Endodermal cell (in vitro differentiated cells): Measurements from ENCODE around the gene BNC2. TPM values are rescaled to one million over a fixed set of nuclear protein-coding genes. Genes with fewer than 3 reads are reported as not detected.
"Not testable (repeated sequence)": the region's sequence is repeated elsewhere in the genome, so short reads cannot be mapped to it uniquely, and the experiment has no call there.

Experiments
- DNase-seq: peaks from one replicate; pipeline ENCODE4 v3.0.0-alpha.2; 2017
- H3K27ac ChIP-seq: 2 replicates; pipeline ENCODE4 v1.5.1; 2013; ENCODE audit warnings: mild to moderate bottlenecking, low read depth, low read length, moderate library complexity
- H3K27me3 ChIP-seq: 2 replicates; pipeline ENCODE4 v1.6.1; 2013; ENCODE audit warnings: mild to moderate bottlenecking, low read length, moderate library complexity; ENCODE audit not compliant: insufficient read depth, control insufficient read depth, poor library complexity, severe bottlenecking
- H3K36me3 ChIP-seq: 2 replicates; pipeline ENCODE4 v1.7.0; 2013; ENCODE audit warnings: mild to moderate bottlenecking, low read length, moderate library complexity; ENCODE audit not compliant: control insufficient read depth, insufficient read depth
- H3K4me1 ChIP-seq: one replicate; pipeline ENCODE4 v1.7.0; 2013; ENCODE audit warnings: low read length; ENCODE audit not compliant: control insufficient read depth, insufficient read depth
- H3K4me3 ChIP-seq: 2 replicates; pipeline ENCODE4 v1.5.1; 2013; ENCODE audit warnings: mild to moderate bottlenecking, low read length, moderate library complexity
- H3K9ac ChIP-seq: 2 replicates; pipeline ENCODE4 v1.6.1; 2013; ENCODE audit warnings: mild to moderate bottlenecking, low read length, moderate library complexity; ENCODE audit not compliant: poor library complexity, severe bottlenecking; ENCODE audit errors: extremely low read depth
- H3K9me3 ChIP-seq: 2 replicates; pipeline ENCODE4 v1.6.1; 2013; ENCODE audit warnings: mild to moderate bottlenecking, low read length, moderate library complexity; ENCODE audit not compliant: control insufficient read depth
- H3K27ac Mint-ChIP-seq: 2 replicates; pipeline ENCODE4 v1.8.0; 2020; ENCODE audit warnings: mixed read lengths
- H3K27me3 Mint-ChIP-seq: 2 replicates; pipeline ENCODE4 v1.8.0; 2021; ENCODE audit warnings: mild to moderate bottlenecking, mixed read lengths; ENCODE audit not compliant: insufficient read depth
- H3K36me3 Mint-ChIP-seq: 2 replicates; pipeline ENCODE4 v1.8.0; 2020; ENCODE audit warnings: low read depth, mixed read lengths
- H3K4me1 Mint-ChIP-seq: 2 replicates; pipeline ENCODE4 v1.8.0; 2020; ENCODE audit warnings: mixed read lengths
- H3K4me3 Mint-ChIP-seq: 2 replicates; pipeline ENCODE4 v1.8.0; 2020; ENCODE audit warnings: mild to moderate bottlenecking, moderate library complexity, mixed read lengths
- H3K9me3 Mint-ChIP-seq: 2 replicates; pipeline ENCODE4 v1.8.0; 2020; ENCODE audit warnings: mild to moderate bottlenecking, mixed read lengths
- WGBS, 2 experiments: methylation state at CpG; one replicate each; pipeline versions ENCODE4 v1.1.5 to v1.1.7; 2013; ENCODE audit warnings: missing lambda C conversion rate in 2 of 2, mixed read lengths in 1 of 2; ENCODE audit not compliant: insufficient coverage in 1 of 2, insufficient read length in 1 of 2; 5-methylcytosine and 5-hydroxymethylcytosine counted together
- total RNA-seq, 2 donors: library from RNA; stranded (reverse); fragmentation: NEBNext Ultra II Directional in 1 of 2; extraction: Animal tissue kit (Norgen Biotek cat#: 25700) in 1 of 2; gene quantifications; 2 replicates in 1 of 2; 3 replicates in 1 of 2; pipeline ENCODE4 v1.2.1, GENCODE V29; 2021
- TF ChIP-seq, protein P1 (sequence below): fragments of 200-600 bp; sonication (generic); conservative IDR thresholded peaks from 2 replicates; pipeline ENCODE4 v1.5.0; 2021; ENCODE audit warnings: antibody characterized with exemption, mild to moderate bottlenecking

Gene BNC2
- total RNA-seq, 2 donors from 2014 or later = 3.0 to 10.5 TPM

DNA sequence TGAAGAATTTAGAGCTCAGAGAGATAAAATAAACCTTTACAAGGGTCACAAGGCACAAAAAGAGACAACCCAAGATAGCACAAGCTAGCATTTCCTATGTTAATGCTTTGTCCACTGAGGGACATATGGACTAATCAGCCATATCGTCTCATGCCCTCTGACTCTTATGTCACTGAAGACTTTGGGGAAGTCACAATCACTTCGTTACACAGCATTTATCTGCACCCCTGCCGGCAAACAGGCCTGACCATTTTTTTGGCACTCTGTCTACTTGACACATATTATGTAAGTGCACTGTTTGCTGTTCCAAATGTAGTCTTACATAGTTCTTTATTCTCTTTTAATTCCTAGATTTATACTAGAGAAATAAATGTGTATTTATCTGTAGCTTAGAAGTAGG is 13.9 kb upstream of the BNC2 start:
- H3K36me3 ChIP-seq = no peaks in the 10 kb centered on the region
- peaks cover 25% of the 10 kb centered on the region for H3K4me1 Mint-ChIP-seq
- peaks cover 6% of the 10 kb centered on the region for H3K9me3 Mint-ChIP-seq
- H3K9ac ChIP-seq = no peak overlapping the region
- no peak overlapping the region for H3K4me3 ChIP-seq
- no peak overlapping the region for H3K27ac Mint-ChIP-seq
- H3K4me1 ChIP-seq = no peaks in the 10 kb centered on the region
- no peak for DNase-seq
- no peaks in the 10 kb centered on the region for H3K27me3 ChIP-seq
- no peaks in the 10 kb centered on the region for H3K36me3 Mint-ChIP-seq
- H3K9me3 ChIP-seq = peaks cover 8% of the 10 kb centered on the region
- 84 to 89% methylated on average over 3 of the region's 3 CpGs for WGBS, 2 experiments
- H3K27me3 Mint-ChIP-seq = no peaks in the 10 kb centered on the region
- TF ChIP-seq, protein P1, sequence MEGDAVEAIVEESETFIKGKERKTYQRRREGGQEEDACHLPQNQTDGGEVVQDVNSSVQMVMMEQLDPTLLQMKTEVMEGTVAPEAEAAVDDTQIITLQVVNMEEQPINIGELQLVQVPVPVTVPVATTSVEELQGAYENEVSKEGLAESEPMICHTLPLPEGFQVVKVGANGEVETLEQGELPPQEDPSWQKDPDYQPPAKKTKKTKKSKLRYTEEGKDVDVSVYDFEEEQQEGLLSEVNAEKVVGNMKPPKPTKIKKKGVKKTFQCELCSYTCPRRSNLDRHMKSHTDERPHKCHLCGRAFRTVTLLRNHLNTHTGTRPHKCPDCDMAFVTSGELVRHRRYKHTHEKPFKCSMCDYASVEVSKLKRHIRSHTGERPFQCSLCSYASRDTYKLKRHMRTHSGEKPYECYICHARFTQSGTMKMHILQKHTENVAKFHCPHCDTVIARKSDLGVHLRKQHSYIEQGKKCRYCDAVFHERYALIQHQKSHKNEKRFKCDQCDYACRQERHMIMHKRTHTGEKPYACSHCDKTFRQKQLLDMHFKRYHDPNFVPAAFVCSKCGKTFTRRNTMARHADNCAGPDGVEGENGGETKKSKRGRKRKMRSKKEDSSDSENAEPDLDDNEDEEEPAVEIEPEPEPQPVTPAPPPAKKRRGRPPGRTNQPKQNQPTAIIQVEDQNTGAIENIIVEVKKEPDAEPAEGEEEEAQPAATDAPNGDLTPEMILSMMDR = no peak
- no peak overlapping the region for H3K4me3 Mint-ChIP-seq
- no peak overlapping the region for H3K27ac ChIP-seq

DNA sequence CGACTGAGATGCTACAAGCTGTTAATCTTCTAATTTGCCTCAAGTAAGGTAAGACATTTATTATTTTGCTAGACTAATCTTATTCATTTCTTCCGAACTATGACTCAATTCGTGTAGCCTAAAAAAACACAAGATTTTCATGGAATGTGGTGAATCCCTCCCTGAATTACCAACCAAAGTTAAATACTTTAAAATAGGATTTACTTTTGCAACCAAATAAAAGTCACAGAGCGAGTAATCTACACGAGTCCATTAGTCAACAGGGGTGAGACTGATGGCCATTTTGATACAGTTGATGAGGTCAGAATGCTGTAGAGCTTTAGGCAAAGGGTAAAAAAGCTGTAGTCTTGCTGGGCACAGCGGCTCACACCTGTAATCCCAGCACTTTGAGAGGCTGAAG is 13.1 kb upstream of the BNC2 start:
- Mint-ChIP-seq H3K27ac (no peak overlapping the region), H3K36me3 (no peaks in the 10 kb centered on the region), H3K27me3 (no peaks in the 10 kb centered on the region), H3K4me1 (peaks cover 25% of the 10 kb centered on the region), H3K9me3 (peaks cover 6% of the 10 kb centered on the region), H3K4me3 (no peak overlapping the region)
- Histone ChIP-seq H3K9ac (no peak overlapping the region), H3K9me3 (peaks cover 8% of the 10 kb centered on the region), H3K27ac (no peak overlapping the region), H3K27me3 (no peaks in the 10 kb centered on the region), H3K4me3 (no peak overlapping the region), H3K4me1 (no peaks in the 10 kb centered on the region), H3K36me3 (no peaks in the 10 kb centered on the region)
- 95 to 96% methylated on average over 5 to 6 of the region's 6 CpGs for WGBS, 2 experiments
- DNase-seq = no peak
- TF ChIP-seq, protein P1 = no peak

DNA sequence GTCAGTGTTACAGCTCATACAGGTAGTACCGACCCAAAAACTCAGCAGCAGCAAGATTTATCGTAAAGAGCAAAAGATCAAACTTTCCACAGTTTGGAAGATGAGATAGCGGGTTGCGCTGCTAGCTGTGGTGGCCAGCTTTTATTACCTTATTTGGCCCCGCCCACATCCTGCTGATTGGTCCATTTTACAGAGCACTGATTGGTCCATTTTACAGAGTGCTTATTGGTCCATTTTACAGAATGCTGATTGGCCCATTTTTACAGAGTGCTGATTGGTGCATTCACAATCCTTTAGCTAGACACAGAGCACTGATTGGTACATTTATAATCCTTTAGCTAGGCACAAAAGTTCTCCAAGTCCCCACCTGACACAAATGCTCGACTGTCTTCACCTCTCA is 12.0 kb upstream of the BNC2 start:
- H3K36me3 Mint-ChIP-seq, H3K4me3 Mint-ChIP-seq, H3K9ac ChIP-seq, DNase-seq, H3K27ac Mint-ChIP-seq, H3K9me3 ChIP-seq, H3K4me1 ChIP-seq, H3K4me3 ChIP-seq, H3K27me3 ChIP-seq, H3K9me3 Mint-ChIP-seq, H3K27ac ChIP-seq, H3K27me3 Mint-ChIP-seq, H3K36me3 ChIP-seq: not testable (repeated sequence)
- H3K4me1 Mint-ChIP-seq = peaks cover 22% of the 10 kb centered on the region
- 92 to 94% methylated on average over 6 of the region's 6 CpGs for WGBS, 2 experiments

DNA sequence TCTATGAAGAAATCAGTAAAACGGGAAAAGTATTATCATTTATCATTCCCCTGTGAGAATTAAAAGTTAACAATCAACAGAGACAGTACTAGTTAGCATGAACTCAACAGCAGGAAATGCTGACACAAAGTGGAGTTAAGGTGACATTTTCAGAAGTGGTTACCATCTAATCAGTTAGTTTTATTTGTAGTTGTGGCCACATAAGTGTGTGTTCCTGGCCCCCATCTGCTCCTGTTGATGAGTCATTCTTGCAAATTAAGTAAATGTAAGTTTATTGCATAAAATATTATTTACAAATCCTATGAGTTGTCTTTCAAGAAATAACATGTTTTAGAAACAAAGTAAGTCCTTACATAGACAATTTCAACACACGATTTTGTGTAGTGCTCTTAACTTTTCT is 8.9 kb upstream of the BNC2 start:
- peaks cover 8% of the 10 kb centered on the region for H3K9me3 ChIP-seq
- no peak overlapping the region for H3K27ac ChIP-seq
- Mint-ChIP-seq H3K4me3 (no peak overlapping the region), H3K36me3 (peaks cover 5% of the 10 kb centered on the region), H3K27ac (no peak overlapping the region), H3K27me3 (peaks cover 1% of the 10 kb centered on the region), H3K4me1 (peaks cover 4% of the 10 kb centered on the region), H3K9me3 (peaks cover 13% of the 10 kb centered on the region)
- WGBS, 2 experiments = 80 to 100% methylated on average over 1 to 2 of the region's 2 CpGs
- no peaks in the 10 kb centered on the region for H3K4me1 ChIP-seq
- TF ChIP-seq, protein P1 = no peak
- H3K4me3 ChIP-seq = no peak overlapping the region
- H3K9ac ChIP-seq = no peak overlapping the region
- DNase-seq = no peak
- H3K27me3 ChIP-seq = no peaks in the 10 kb centered on the region
- H3K36me3 ChIP-seq = no peaks in the 10 kb centered on the region
